Endothelial cell of umbilical vein (primary cell): ENCODE results near the gene NNT. TPM values are rescaled to one million over a fixed set of nuclear protein-coding genes. Genes with fewer than 3 reads are reported as not detected.

ENCODE experiments used
- BruUV-seq: library from RNA; stranded (reverse); fragments of 400-500 nt; replicated peaks from 2 replicates; lab custom pipeline; 2021; lab: Mats Ljungman, UMichigan
- CTCF ChIA-PET: fragments of 300-600, 350-600 bp; sonication (Branson Sonifier 250); formaldehyde crosslinking; loops from one replicate; lab custom pipeline; 2021; ENCODE audit warnings: antibody characterized with exemption, inconsistent platforms; lab: Charles Lee
- POLR2A ChIA-PET: fragments of 300-600, 350-600 bp; sonication (Branson Sonifier 250); formaldehyde crosslinking; loops from one replicate; lab custom pipeline; 2021; ENCODE audit warnings: antibody characterized with exemption, inconsistent platforms; lab: Charles Lee
- DNase-seq: peaks from one replicate; pipeline ENCODE4 v3.0.0-alpha.2; 2011; ENCODE audit warnings: low read depth, low spot score
- FAIRE-seq: peaks from 2 replicates; lab custom pipeline; 2011; peaks lifted over from hg19 to GRCh38; lab: Jason Lieb, UNC
- H2AFZ ChIP-seq: 2 replicates; pipeline ENCODE4 v1.6.0; 2012; ENCODE audit warnings: low read depth, low read length, control low read depth, inconsistent platforms
- H3K27ac ChIP-seq: 2 replicates; pipeline ENCODE4 v1.5.1; 2011; ENCODE audit warnings: low read depth, mild to moderate bottlenecking, control low read depth, low read length, moderate library complexity; ENCODE audit not compliant: insufficient read depth
- H3K27me3 ChIP-seq, 2 experiments: 2 replicates each; pipeline versions ENCODE4 v1.6.0 to v1.6.1; 2011; ENCODE audit warnings: low read length in 2 of 2, mixed read lengths in 1 of 2; ENCODE audit not compliant: control insufficient read depth in 2 of 2, insufficient read depth in 2 of 2
- H3K36me3 ChIP-seq, 2 experiments: 2 replicates in 1 of 2; 3 replicates in 1 of 2; pipeline ENCODE4 v1.5.1; 2011; ENCODE audit warnings: low read length in 2 of 2, mild to moderate bottlenecking in 1 of 2, moderate library complexity in 1 of 2; ENCODE audit not compliant: control insufficient read depth in 2 of 2, insufficient read depth in 2 of 2; ENCODE audit errors: extremely low read depth in 1 of 2
- H3K4me1 ChIP-seq: 3 replicates; pipeline ENCODE4 v1.5.1; 2011; ENCODE audit warnings: mild to moderate bottlenecking, low read length; ENCODE audit not compliant: control insufficient read depth, insufficient read depth; ENCODE audit errors: extremely low read depth
- H3K4me2 ChIP-seq: 2 replicates; pipeline ENCODE4 v1.6.1; 2011; ENCODE audit warnings: low read length, control low read depth, mixed read lengths; ENCODE audit not compliant: insufficient read depth
- H3K4me3 ChIP-seq, 3 experiments: fragments of 200-600 bp in 1 of 3; sonication (generic), shearing (Covaris generic) in 1 of 3; replicated peaks in 1 of 3; 2 replicates each; pipeline ENCODE4 v1.5.1; 2011 to 2016; ENCODE audit warnings: control low read depth in 3 of 3, low read length in 3 of 3, mild to moderate bottlenecking in 2 of 3, inconsistent platforms in 1 of 3, low read depth in 1 of 3, moderate library complexity in 1 of 3; ENCODE audit not compliant: insufficient read depth in 1 of 3
- H3K79me2 ChIP-seq: 2 replicates; pipeline ENCODE4 v1.6.0; 2012; ENCODE audit warnings: low read length, inconsistent platforms; ENCODE audit not compliant: control insufficient read depth, insufficient read depth
- H3K9ac ChIP-seq: replicated peaks from 2 replicates; pipeline ENCODE3; 2011; ENCODE audit warnings: low read length, control low read depth; ENCODE audit not compliant: insufficient read depth; ENCODE audit errors: extremely low read depth
- H3K9me1 ChIP-seq: replicated peaks from 3 replicates; pipeline ENCODE4 v1.6.0; 2011; ENCODE audit warnings: mild to moderate bottlenecking, low read length; ENCODE audit not compliant: control insufficient read depth, insufficient read depth; ENCODE audit errors: extremely low read depth
- H3K9me3 ChIP-seq: replicated peaks from 2 replicates; pipeline ENCODE4 v1.5.1; 2012; ENCODE audit warnings: low read length, inconsistent platforms; ENCODE audit not compliant: control insufficient read depth, insufficient read depth
- H4K20me1 ChIP-seq: replicated peaks from 2 replicates; pipeline ENCODE3; 2011; ENCODE audit warnings: mild to moderate bottlenecking, low read length; ENCODE audit not compliant: control insufficient read depth, insufficient read depth; ENCODE audit errors: extremely low read depth
- CTCF ChIP-seq, 2 donors: IDR thresholded peaks; 1 replicate in 1 of 2; 2 replicates in 1 of 2; pipeline ENCODE4 v1.5.1; 2011; ENCODE audit warnings: low read length in 2 of 2, mild to moderate bottlenecking in 2 of 2, moderate library complexity in 2 of 2, control low read depth in 1 of 2, inconsistent platforms in 1 of 2, low read depth in 1 of 2; ENCODE audit not compliant: insufficient read depth in 1 of 2; ENCODE audit errors: extremely low read depth in 1 of 2
- EZH2 ChIP-seq: IDR thresholded peaks from 2 replicates; pipeline ENCODE4 v1.6.1; 2012; ENCODE audit warnings: borderline replicate concordance, low read depth, mild to moderate bottlenecking, moderate library complexity, low read length, inconsistent platforms; ENCODE audit not compliant: severe bottlenecking
- FOS ChIP-seq: IDR thresholded peaks from 2 replicates; pipeline ENCODE4 v1.6.1; 2011; ENCODE audit warnings: mild to moderate bottlenecking, low read length, moderate library complexity, borderline replicate concordance; ENCODE audit not compliant: insufficient read depth
- JUN ChIP-seq: IDR thresholded peaks from 2 replicates; pipeline ENCODE4 v1.6.1; 2011; ENCODE audit warnings: borderline replicate concordance, low read depth; ENCODE audit not compliant: insufficient read length, insufficient read depth
- POLR2A ChIP-seq: IDR thresholded peaks from 2 replicates; pipeline ENCODE4 v1.6.1; 2012; ENCODE audit warnings: low read depth, mild to moderate bottlenecking, control low read depth, low read length
- POLR2AphosphoS5 ChIP-seq: IDR thresholded peaks from 2 replicates; pipeline ENCODE4 v1.6.1; 2012; ENCODE audit warnings: low read depth, mild to moderate bottlenecking, control low read depth, low read length, moderate library complexity; ENCODE audit not compliant: insufficient read depth
- dilution Hi-C: fragments of 300-500 bp; cut with MboI; formaldehyde crosslinking; loops from one replicate; pipeline ENCODE4 v1.15.0; 2019; ENCODE audit warnings: low sequenced_read_pairs; ENCODE audit not compliant: extremely low pct_ligation_motif_present
- intact Hi-C: fragments of 100-400 bp; cut with micrococcal nuclease; formaldehyde crosslinking; loops from one replicate; pipeline ENCODE4 v1.10.0; 2022
- polyA plus RNA-seq, 4 experiments: library from polyadenylated mRNA; depleted of rRNA in 3 of 4; stranded (reverse) in 3 of 4; unstranded in 1 of 4; fragments of >200 nt; gene quantifications; 2 replicates each; pipeline versions ENCODE4 v1.2.1 to v1.2.3, GENCODE V29; 2011 to 2012; ENCODE audit warnings: missing spikeins in 1 of 4
- total RNA-seq: library from RNA; stranded (reverse); gene quantifications from 2 replicates; pipeline ENCODE4 v1.2.3, GENCODE V29; 2021
- TF ChIP-seq, protein P1 (sequence below): IDR thresholded peaks from 2 replicates; pipeline ENCODE4 v1.6.1; 2011; ENCODE audit not compliant: insufficient read depth, insufficient read length

NNT gene
- total and polyA plus RNA-seq, 2 donors (not counting 3 experiments of a cell fraction or from before 2014, with no cell fraction given): 38.2 to 82.5 TPM

DNA sequence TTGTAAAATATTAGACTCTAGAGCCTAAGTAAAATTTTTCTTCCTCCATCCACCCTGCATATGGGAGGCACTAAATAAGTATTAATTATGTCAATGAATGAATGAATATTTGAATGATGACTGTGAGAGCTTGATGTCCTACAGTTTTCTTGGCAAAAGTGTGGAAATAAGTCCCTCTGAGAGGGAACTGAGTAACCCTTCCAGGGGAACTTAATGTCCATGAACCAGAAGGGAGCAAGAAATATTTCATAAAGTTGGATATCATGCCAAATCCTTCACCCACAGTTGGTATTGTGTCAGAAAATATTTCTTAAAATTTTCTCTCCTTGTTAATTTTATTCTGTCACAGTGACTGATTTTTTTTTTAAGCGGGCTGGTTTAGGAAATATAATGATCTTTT is 36.6 kb downstream of the NNT start:
- TF ChIP-seq FOS: no peak
- no peak for TF ChIP-seq POLR2A
- no peak for TF ChIP-seq JUN
- TF ChIP-seq, protein P1, sequence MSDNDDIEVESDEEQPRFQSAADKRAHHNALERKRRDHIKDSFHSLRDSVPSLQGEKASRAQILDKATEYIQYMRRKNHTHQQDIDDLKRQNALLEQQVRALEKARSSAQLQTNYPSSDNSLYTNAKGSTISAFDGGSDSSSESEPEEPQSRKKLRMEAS: no peak
- H3K36me3 ChIP-seq: no peaks in the 10 kb centered on the region
- dilution Hi-C loops: no loop called here
- H3K27ac ChIP-seq: no peak overlapping the region
- H2AFZ ChIP-seq: no peak overlapping the region
- no peaks in the 10 kb centered on the region for H3K79me2 ChIP-seq
- POLR2A ChIA-PET: no interaction called here
- BruUV-seq: no TSS peak
- H3K9me1 ChIP-seq: no peaks in the 10 kb centered on the region
- intact Hi-C loops: loop anchor here (10.0 kb wide), 1 partner anchor 1135 kb away; no protein-coding TSS in a partner anchor
- no peak overlapping the region for H3K4me3 ChIP-seq
- H4K20me1 ChIP-seq: no peaks in the 10 kb centered on the region
- FAIRE-seq: no peak
- H3K9me3 ChIP-seq: no peaks in the 10 kb centered on the region
- no peak overlapping the region for H3K9ac ChIP-seq
- CTCF ChIA-PET: interaction anchor here (0.8 to 4.2 kb wide), 2 partner anchors 8 to 10 kb away, joined by 3 to 31 read pairs; no protein-coding TSS in a partner anchor
- no peaks in the 10 kb centered on the region for H3K27me3 ChIP-seq
- no peak overlapping the region for H3K4me2 ChIP-seq
- no peaks in the 10 kb centered on the region for H3K4me1 ChIP-seq
- DNase-seq: no peak

- no peaks in the 10 kb centered on the region for H3K9me3 ChIP-seq
- H3K27me3 ChIP-seq: no peaks in the 10 kb centered on the region
- H3K36me3 ChIP-seq: no peaks in the 10 kb centered on the region
- TF ChIP-seq POLR2A (no peak), POLR2AphosphoS5 (no peak), EZH2 (no peak), FOS (no peak), CTCF (IDR thresholded peaks at IDR 0.05; ENCODE audit: extremely low read depth in 1 of 2, insufficient read depth in 1 of 2, low read depth in 1 of 2, low read length in 2 of 2) (no peak), JUN (no peak)
- TF ChIP-seq, protein P1: no peak
- no TSS peak for BruUV-seq
- FAIRE-seq (no peak), DNase-seq (no peak)
- no peak overlapping the region for H3K9ac ChIP-seq
- H3K9me1 ChIP-seq: no peaks in the 10 kb centered on the region
- no peak overlapping the region for H3K4me2 ChIP-seq
- no peaks in the 10 kb centered on the region for H3K79me2 ChIP-seq
- dilution Hi-C loops (no loop called here), intact Hi-C loops (no loop called here)
- H2AFZ ChIP-seq: no peak overlapping the region
- POLR2A ChIA-PET: no interaction called here
- H4K20me1 ChIP-seq: no peaks in the 10 kb centered on the region
- no peaks in the 10 kb centered on the region for H3K4me1 ChIP-seq
- CTCF ChIA-PET: interaction anchor here (1.0 to 4.2 kb wide), 2 partner anchors 11 to 18 kb away, joined by 3 to 31 read pairs; no protein-coding TSS in a partner anchor
- no peak overlapping the region for H3K27ac ChIP-seq
- H3K4me3 ChIP-seq: no peak overlapping the region
These were observed 39.4 kb downstream of the NNT start for GRCh38 chr5:43642428-43642827.
